GM21423 (cell line): ENCODE data around the gene RNF222.
"Not testable (repeated sequence)": the region's sequence is repeated elsewhere in the genome, so short reads cannot be mapped to it uniquely, and the experiment has no call there.

Experiments
- ATAC-seq: cut with Tn5 transposase; IDR thresholded peaks from one replicate; pipeline ENCODE4 v1.9.1; 2021; ENCODE audit warnings: mild to moderate bottlenecking, moderate library complexity; ENCODE audit not compliant: unreplicated experiment

RNF222 gene

GRCh38 chr17:8412089-8412488 lies 14.5 kb upstream of the RNF222 start:
- no peak for ATAC-seq

GRCh38 chr17:8410883-8411238 lies 13.2 kb upstream of the RNF222 start:
- ATAC-seq: no peak

- ATAC-seq: no peak
Measured at GRCh38 chr17:8409966-8410882, 12.6 kb upstream of the RNF222 start.

- no peak for ATAC-seq
Measured at GRCh38 chr17:8408371-8408770, 10.7 kb upstream of the RNF222 start.

- ATAC-seq: no peak
Measured at GRCh38 chr17:8406174-8406573, 8.5 kb upstream of the RNF222 start.

- no peak for ATAC-seq
Measured at GRCh38 chr17:8405499-8406016, 7.9 kb upstream of the RNF222 start.

- no peak for ATAC-seq
Measured at GRCh38 chr17:8402921-8403536, 5.4 kb upstream of the RNF222 start.

- no peak for ATAC-seq
Measured at GRCh38 chr17:8401107-8401506, 3.5 kb upstream of the RNF222 start.

GRCh38 chr17:8398980-8399379 lies 1.4 kb upstream of the RNF222 start:
- no peak for ATAC-seq

- not testable (repeated sequence) for ATAC-seq
Measured at GRCh38 chr17:8394497-8394896, 3.1 kb downstream of the RNF222 start.

GRCh38 chr17:8393470-8394231 lies 4.0 kb downstream of the RNF222 start:
- no peak for ATAC-seq

GRCh38 chr17:8392674-8393469 lies 4.8 kb downstream of the RNF222 start:
- ATAC-seq: no peak

- no peak for ATAC-seq
Measured at GRCh38 chr17:8392274-8392673, 5.4 kb downstream of the RNF222 start.

GRCh38 chr17:8391711-8392110 lies 5.9 kb downstream of the RNF222 start:
- ATAC-seq: no peak

- ATAC-seq: no peak
Measured at GRCh38 chr17:8387914-8388651, 9.5 kb downstream of the RNF222 start.

GRCh38 chr17:8386841-8387240 lies 10.8 kb downstream of the RNF222 start:
- no peak for ATAC-seq

- ATAC-seq: no peak
Measured at GRCh38 chr17:8384801-8385378, 12.7 kb downstream of the RNF222 start.

- peak; percentile 83 for ATAC-seq
Measured at GRCh38 chr17:8383143-8383822, 14.3 kb downstream of the RNF222 start, which contains the start of gene RPL26. Gene RPL26, minus strand, starts transcription at chr17:8383193. Its CDS starts 883 bp downstream, at chr17:8382310.

GRCh38 chr17:8382880-8383142 lies 14.8 kb downstream of the RNF222 start:
- peak; percentile 4 for ATAC-seq
